Fibroblast of skin of right biceps (primary cell): Measurements from ENCODE around the gene CNR1.

ENCODE experiments used
- DNase-seq: peaks from one replicate; pipeline ENCODE4 v3.0.0-alpha.2; 2013

Gene CNR1

GRCh38 chr6:88143421-88144157 is 22.6 kb downstream of the CNR1 start:
- no peak for DNase-seq

GRCh38 chr6:88142297-88142668 is 23.9 kb downstream of the CNR1 start:
- no peak for DNase-seq

GRCh38 chr6:88141561-88142296 is 24.4 kb downstream of the CNR1 start:
- no peak for DNase-seq

GRCh38 chr6:88137915-88138314 is 28.2 kb downstream of the CNR1 start:
- no peak for DNase-seq

GRCh38 chr6:88135578-88136114 is 30.5 kb downstream of the CNR1 start:
- DNase-seq, result no peak

- DNase-seq, result no peak
Observed at GRCh38 chr6:88134575-88134974, 31.6 kb downstream of the CNR1 start.

GRCh38 chr6:88133718-88134117 is 32.4 kb downstream of the CNR1 start:
- no peak for DNase-seq

- DNase-seq, result no peak
Observed at GRCh38 chr6:88124925-88125557, 41.1 kb downstream of the CNR1 start.

GRCh38 chr6:88120635-88121034 is 45.5 kb downstream of the CNR1 start:
- no peak for DNase-seq

- no peak for DNase-seq
Observed at GRCh38 chr6:88119769-88120168, 46.4 kb downstream of the CNR1 start.

- no peak for DNase-seq
Observed at GRCh38 chr6:88116276-88116675, 49.9 kb downstream of the CNR1 start.

- DNase-seq, result no peak
Observed at GRCh38 chr6:88115307-88115706, 50.8 kb downstream of the CNR1 start.

GRCh38 chr6:88114838-88115237 is 51.3 kb downstream of the CNR1 start:
- DNase-seq, result no peak

GRCh38 chr6:88111991-88112390 is 54.2 kb downstream of the CNR1 start:
- DNase-seq, result no peak

GRCh38 chr6:88107241-88107640 is 58.9 kb downstream of the CNR1 start:
- DNase-seq, result no peak

- no peak for DNase-seq
Observed at GRCh38 chr6:88105741-88106340, 60.3 kb downstream of the CNR1 start.
